ENCODE data around the gene CR2. TPM values are rescaled to one million over a fixed set of nuclear protein-coding genes. Genes with fewer than 3 reads are reported as not detected.

Gene CR2
- total RNA-seq, 1 experiment from 2014 or later, result 1.8 TPM

DNA sequence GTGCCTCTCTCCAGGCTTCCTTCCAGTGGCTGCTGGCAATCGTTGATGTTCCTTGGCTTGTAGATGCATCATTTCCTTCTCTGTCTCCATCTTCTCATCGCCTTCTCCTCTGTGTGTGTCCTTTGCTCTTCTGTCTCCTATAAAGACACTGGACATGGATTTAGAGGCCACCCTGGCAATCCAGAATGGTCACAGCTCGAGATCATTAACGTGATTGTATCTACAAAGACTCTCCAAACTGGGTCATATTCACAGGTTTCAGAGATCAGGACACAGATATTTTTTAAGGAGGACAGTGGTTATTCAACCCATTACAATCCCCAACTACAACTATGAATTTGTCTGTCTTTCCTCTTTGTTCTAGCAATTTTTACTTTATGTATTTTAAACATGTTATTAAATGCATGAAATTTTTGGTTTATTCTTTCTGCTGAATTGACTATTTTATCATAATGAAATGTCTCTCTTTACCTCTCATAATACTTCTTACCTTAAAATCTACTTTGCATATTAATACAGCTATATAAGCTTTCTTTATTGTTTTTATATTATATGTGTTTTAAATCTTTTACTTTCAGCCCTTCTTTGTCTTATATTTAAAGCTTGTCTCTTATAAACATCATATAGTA lies 64.6 kb downstream of the CR2 start:
- Histone ChIP-seq H2BK12ac (ENCODE audit: insufficient read length, low read depth, low read length) (no peak overlapping the region), H2AK5ac (ENCODE audit: insufficient read length, low read length) (no peak overlapping the region), H4K91ac (ENCODE audit: insufficient read length, low read depth, low read length) (no peak overlapping the region), H4K8ac (replicated peaks; ENCODE audit: insufficient read length, low read depth, low read length) (no peak overlapping the region), H2BK120ac (ENCODE audit: low read depth, low read length, poor library complexity, severe bottlenecking) (no peak overlapping the region), H3K9ac (ENCODE audit: extremely low read depth, insufficient read length, low read length) (no peak overlapping the region), H3K27me3 (ENCODE audit: insufficient read depth, low read length) (no peaks in the 10 kb centered on the region), H3K4me2 (ENCODE audit: insufficient read depth, insufficient read length, low read length) (no peak overlapping the region), H4K20me1 (ENCODE audit: control insufficient read depth, insufficient read depth, insufficient read length) (no peaks in the 10 kb centered on the region), H2AFZ (ENCODE audit: low read length) (no peak overlapping the region), H3K9me3 (ENCODE audit: control insufficient read depth, low read depth, low read length) (no peaks in the 10 kb centered on the region), H3K4ac (ENCODE audit: low read depth, low read length) (no peak overlapping the region), H2BK15ac (ENCODE audit: low read depth, low read length) (no peak overlapping the region), H2BK5ac (ENCODE audit: insufficient read length, low read length) (no peak overlapping the region), H3K23ac (ENCODE audit: insufficient read length, low read depth, low read length) (no peak overlapping the region), H3K79me2 (ENCODE audit: insufficient read depth, low read length) (no peaks in the 10 kb centered on the region), H3K14ac (ENCODE audit: insufficient read depth, low read length) (no peak overlapping the region), H3K56ac (ENCODE audit: insufficient read length, low read depth, low read length) (no peak overlapping the region), H3K4me1 (ENCODE audit: insufficient read depth, low read length) (no peaks in the 10 kb centered on the region; the same call in 1 of the 2 replicates), H3K23me2 (ENCODE audit: insufficient read length, low read depth, low read length, poor library complexity, severe bottlenecking) (no peaks in the 10 kb centered on the region), H2BK20ac (ENCODE audit: low read depth, low read length, poor library complexity, severe bottlenecking) (no peak overlapping the region), H3T11ph (ENCODE audit: low read length) (no peak overlapping the region), H3K18ac (ENCODE audit: insufficient read length, low read depth, low read length) (no peak overlapping the region), H4K5ac (ENCODE audit: insufficient read length, low read depth, low read length) (no peak overlapping the region), H3K27ac (ENCODE audit: insufficient read length, low read depth, low read length) (no peak overlapping the region), H3K79me1 (ENCODE audit: insufficient read depth, low read depth, low read length, poor library complexity, severe bottlenecking) (no peaks in the 10 kb centered on the region)
- no peak for DNase-seq
- no peaks in the 10 kb centered on the region; the same call in 1 of the 2 replicates for H3K27me3 Mint-ChIP-seq (ENCODE audit: low read depth)
- H3K27ac Mint-ChIP-seq, result no peak overlapping the region
- WGBS (ENCODE audit: extremely low coverage, insufficient read length, low lambda C conversion rate), result no CpG with 5 or more reads among the region's 4 CpGs
- TF ChIP-seq, protein P1, sequence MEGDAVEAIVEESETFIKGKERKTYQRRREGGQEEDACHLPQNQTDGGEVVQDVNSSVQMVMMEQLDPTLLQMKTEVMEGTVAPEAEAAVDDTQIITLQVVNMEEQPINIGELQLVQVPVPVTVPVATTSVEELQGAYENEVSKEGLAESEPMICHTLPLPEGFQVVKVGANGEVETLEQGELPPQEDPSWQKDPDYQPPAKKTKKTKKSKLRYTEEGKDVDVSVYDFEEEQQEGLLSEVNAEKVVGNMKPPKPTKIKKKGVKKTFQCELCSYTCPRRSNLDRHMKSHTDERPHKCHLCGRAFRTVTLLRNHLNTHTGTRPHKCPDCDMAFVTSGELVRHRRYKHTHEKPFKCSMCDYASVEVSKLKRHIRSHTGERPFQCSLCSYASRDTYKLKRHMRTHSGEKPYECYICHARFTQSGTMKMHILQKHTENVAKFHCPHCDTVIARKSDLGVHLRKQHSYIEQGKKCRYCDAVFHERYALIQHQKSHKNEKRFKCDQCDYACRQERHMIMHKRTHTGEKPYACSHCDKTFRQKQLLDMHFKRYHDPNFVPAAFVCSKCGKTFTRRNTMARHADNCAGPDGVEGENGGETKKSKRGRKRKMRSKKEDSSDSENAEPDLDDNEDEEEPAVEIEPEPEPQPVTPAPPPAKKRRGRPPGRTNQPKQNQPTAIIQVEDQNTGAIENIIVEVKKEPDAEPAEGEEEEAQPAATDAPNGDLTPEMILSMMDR (conservative IDR thresholded peaks at IDR 0.05), result no peak
- H3K4me1 Mint-ChIP-seq, result no peaks in the 10 kb centered on the region
- H3K4me3 Mint-ChIP-seq, result no peak overlapping the region
- H3K9me3 Mint-ChIP-seq, result no peaks in the 10 kb centered on the region; a peak in 1 of 5 replicates
- peaks cover 0 to 4% (median 0%) of the 10 kb centered on the region in 3 experiments; a peak in 1 of 7 replicates for H3K36me3 Mint-ChIP-seq (ENCODE audit: insufficient read depth in 1 of 3, low read depth in 3 of 3)

Data from H9 (cell line).